H1 (cell line): ENCODE results near the gene RGL1. TPM values are rescaled to one million over a fixed set of nuclear protein-coding genes. Genes with fewer than 3 reads are reported as not detected.

Experiments used
- GTF2F1 ChIP-seq: IDR thresholded peaks from 2 replicates; pipeline ENCODE4 v1.6.1; 2012; ENCODE audit warnings: low read depth, low read length, improper control_type of control experiment, borderline replicate concordance
- polyA plus RNA-seq, 7 experiments: library from polyadenylated mRNA; depleted of rRNA in 3 of 7; stranded (reverse) in 5 of 7; unstranded in 2 of 7; fragments of >200 nt in 5 of 7; fragments of 200-250 nt in 2 of 7; gene quantifications; 1 replicate in 5 of 7; 2 replicates in 1 of 7; 4 replicates in 1 of 7; pipeline versions ENCODE4 v1.2.1 to v1.2.3, GENCODE V29; 2011 to 2013; ENCODE audit warnings: missing spikeins in 2 of 7, mixed read lengths in 2 of 7
- total RNA-seq: library from RNA; stranded (reverse); fragmentation: NEBNext Ultra II Directional; extraction: Animal tissue kit (Norgen Biotek cat#: 25700); gene quantifications from 2 replicates; pipeline ENCODE4 v1.2.1, GENCODE V29; 2021
- TF ChIP-seq, protein P1 (sequence below): IDR thresholded peaks from 2 replicates; pipeline ENCODE4 v1.6.1; 2012; ENCODE audit warnings: inconsistent platforms

The RGL1 gene
- total and polyA plus RNA-seq, 2 of the 8 experiments (the other 6 are each of a cell fraction or from before 2014, with no cell fraction given): 0.98 to 2.4 TPM

DNA sequence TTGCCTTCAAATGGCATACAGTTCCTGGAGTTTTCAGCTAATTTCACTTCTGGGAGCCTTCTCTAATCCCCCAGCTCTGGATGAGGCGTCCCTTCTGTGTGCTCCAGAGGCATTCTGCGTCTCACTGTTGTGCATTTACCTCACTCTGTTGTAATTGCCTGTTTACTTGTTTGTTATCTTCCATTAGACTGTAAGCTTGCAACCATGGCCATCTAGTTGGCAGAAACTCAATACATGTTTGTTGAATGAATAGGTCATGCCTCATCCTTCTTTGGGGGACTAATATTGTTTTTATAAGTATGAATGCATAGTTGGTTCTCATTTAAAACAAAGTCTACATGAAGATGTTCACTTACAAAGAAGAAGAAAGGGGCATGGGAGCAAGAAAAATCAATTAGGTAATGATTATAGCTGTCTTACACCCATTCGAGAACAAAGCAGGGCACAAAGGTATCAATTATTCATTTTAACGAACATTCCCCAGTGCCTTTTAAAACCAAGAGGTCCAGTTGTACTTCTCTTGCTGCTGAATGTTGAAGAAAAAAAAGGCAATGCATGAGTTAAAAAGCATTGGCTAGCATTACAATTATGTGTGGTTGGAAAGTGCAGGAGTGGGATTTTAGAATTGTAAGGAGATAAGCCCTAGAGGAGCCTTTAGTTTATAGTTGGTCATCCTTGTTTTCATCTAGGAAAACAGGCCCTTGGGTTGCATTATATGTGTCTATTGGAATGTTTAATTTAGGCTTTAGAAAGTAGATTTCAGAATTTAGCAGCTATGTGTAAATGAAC lies 6.0 kb downstream of the RGL1 start (continued):
- no peak for TF ChIP-seq GTF2F1
- TF ChIP-seq, protein P1, sequence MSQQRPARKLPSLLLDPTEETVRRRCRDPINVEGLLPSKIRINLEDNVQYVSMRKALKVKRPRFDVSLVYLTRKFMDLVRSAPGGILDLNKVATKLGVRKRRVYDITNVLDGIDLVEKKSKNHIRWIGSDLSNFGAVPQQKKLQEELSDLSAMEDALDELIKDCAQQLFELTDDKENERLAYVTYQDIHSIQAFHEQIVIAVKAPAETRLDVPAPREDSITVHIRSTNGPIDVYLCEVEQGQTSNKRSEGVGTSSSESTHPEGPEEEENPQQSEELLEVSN: no peak
